HG02588 (cell line): ENCODE data around the gene AHNAK.
"Not testable (repeated sequence)": the region's sequence is repeated elsewhere in the genome, so short reads cannot be mapped to it uniquely, and the experiment has no call there.

Experiments
- ATAC-seq: cut with Tn5 transposase; IDR thresholded peaks from one replicate; pipeline ENCODE4 v1.9.1; 2021; ENCODE audit warnings: mild to moderate bottlenecking, moderate library complexity; ENCODE audit not compliant: unreplicated experiment

Gene AHNAK

GRCh38 chr11:62390237-62390636 is 156.4 kb downstream of the AHNAK start:
- no peak for ATAC-seq

- no peak for ATAC-seq
These were observed 157.6 kb downstream of the AHNAK start for GRCh38 chr11:62388999-62389398.

GRCh38 chr11:62387381-62387780 is 159.2 kb downstream of the AHNAK start:
- no peak for ATAC-seq

GRCh38 chr11:62386083-62386482 is 160.5 kb downstream of the AHNAK start:
- not testable (repeated sequence) for ATAC-seq

GRCh38 chr11:62383822-62384221 is 162.8 kb downstream of the AHNAK start:
- ATAC-seq = no peak
